HFF-Myc (cell line): ENCODE measurements around the gene ADRB2.

ENCODE experiments used
- DNase-seq: peaks from one replicate; pipeline ENCODE4 v3.0.0-alpha.2; 2011; ENCODE audit warnings: low read depth; ENCODE audit errors: extremely low read depth
- H3K4me3 ChIP-seq: replicated peaks from 2 replicates; pipeline ENCODE4 v1.5.1; 2011; ENCODE audit warnings: low read depth, mild to moderate bottlenecking, control low read depth, low read length
- TF ChIP-seq, protein P1 (sequence below): IDR thresholded peaks from 2 replicates; pipeline ENCODE4 v1.5.1; 2012; ENCODE audit warnings: mild to moderate bottlenecking, low read depth, low read length, control low read depth; ENCODE audit errors: missing control alignments

The ADRB2 gene

GRCh38 chr5:148849461-148849860 is 23.1 kb downstream of the ADRB2 start:
- TF ChIP-seq, protein P1, sequence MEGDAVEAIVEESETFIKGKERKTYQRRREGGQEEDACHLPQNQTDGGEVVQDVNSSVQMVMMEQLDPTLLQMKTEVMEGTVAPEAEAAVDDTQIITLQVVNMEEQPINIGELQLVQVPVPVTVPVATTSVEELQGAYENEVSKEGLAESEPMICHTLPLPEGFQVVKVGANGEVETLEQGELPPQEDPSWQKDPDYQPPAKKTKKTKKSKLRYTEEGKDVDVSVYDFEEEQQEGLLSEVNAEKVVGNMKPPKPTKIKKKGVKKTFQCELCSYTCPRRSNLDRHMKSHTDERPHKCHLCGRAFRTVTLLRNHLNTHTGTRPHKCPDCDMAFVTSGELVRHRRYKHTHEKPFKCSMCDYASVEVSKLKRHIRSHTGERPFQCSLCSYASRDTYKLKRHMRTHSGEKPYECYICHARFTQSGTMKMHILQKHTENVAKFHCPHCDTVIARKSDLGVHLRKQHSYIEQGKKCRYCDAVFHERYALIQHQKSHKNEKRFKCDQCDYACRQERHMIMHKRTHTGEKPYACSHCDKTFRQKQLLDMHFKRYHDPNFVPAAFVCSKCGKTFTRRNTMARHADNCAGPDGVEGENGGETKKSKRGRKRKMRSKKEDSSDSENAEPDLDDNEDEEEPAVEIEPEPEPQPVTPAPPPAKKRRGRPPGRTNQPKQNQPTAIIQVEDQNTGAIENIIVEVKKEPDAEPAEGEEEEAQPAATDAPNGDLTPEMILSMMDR: no peak
- no peak for DNase-seq
- no peak overlapping the region for H3K4me3 ChIP-seq

DNA sequence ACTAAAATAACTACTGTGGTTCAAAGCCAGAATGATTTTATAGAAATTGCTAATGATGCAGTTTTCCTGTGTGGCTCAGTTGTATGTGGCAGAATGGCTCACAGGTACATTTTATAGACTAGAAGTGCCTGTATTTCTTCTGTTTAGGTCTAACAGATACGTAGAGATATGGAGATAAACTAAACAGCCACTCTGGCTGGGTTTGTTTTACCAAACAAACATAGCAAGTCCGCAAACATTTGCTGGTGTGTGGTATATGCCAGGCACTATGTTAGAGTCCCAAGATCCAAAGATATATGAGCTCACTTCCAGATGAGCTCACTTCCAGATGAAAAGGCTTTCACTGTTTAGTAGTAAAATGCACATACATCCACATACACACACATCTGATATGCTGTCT is 24.4 kb downstream of the ADRB2 start:
- H3K4me3 ChIP-seq: no peak overlapping the region
- TF ChIP-seq, protein P1: no peak
- DNase-seq: no peak

DNA sequence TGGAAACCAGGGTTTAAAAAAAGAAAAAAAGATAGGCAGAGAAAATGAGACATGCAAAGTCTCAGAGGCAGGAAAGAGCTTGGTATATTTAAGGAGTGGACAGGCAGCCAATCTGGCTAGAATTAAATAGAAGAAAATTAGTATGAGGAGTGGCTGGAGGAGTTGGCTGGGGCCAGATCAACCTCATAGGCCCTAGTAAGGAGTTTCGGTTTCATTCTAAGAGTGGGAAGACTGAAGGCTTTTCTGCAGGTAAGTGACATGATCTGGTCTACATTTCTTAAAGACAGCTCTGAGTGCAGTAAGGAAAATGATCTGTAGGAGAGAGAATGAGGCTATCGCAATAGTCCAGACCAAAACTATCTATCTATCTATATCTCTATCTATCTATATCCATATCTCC is 27.5 kb downstream of the ADRB2 start:
- no peak overlapping the region for H3K4me3 ChIP-seq
- DNase-seq: no peak
- TF ChIP-seq, protein P1: no peak

DNA sequence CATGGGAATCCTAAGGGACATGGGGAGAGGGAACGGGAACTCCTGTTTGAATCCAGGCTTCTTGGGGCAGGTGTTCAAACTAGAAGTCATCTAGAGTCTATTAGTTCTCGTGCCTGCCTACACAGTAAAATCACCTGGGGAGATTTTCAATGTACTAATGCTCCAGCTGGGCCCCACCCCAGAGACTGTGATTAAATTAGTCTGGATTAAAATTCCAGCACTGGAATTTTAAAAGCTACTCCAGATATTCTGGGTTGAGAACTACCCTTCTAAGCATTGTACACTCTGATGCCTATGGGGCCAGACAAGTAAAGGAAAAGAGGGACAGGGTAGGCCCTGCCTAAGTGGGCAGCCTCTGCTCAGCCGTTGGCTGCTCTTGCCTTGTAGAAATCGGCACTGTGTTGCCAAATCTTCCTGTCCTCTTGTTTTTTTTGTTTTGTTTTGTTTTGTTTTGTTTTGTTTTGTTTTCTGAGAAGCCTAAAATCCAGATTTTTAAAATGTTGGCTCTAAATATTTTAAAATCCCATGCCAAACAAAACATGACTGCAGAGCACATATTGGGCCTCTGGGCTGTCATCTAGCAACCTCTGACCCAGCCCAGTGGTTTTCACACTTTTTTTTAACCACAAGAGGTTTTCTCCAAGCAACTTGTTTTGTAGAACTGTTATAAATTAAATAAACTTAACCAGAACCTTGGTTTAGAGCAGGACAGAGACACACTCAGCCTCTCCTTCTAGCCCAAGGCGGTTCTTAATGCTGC is 29.0 kb downstream of the ADRB2 start:
- no peak for DNase-seq
- H3K4me3 ChIP-seq: no peak overlapping the region
- TF ChIP-seq, protein P1: no peak

- no peak for DNase-seq
- no peak overlapping the region for H3K4me3 ChIP-seq
- TF ChIP-seq, protein P1: no peak
Measured at GRCh38 chr5:148856009-148856367, 29.6 kb downstream of the ADRB2 start.

DNA sequence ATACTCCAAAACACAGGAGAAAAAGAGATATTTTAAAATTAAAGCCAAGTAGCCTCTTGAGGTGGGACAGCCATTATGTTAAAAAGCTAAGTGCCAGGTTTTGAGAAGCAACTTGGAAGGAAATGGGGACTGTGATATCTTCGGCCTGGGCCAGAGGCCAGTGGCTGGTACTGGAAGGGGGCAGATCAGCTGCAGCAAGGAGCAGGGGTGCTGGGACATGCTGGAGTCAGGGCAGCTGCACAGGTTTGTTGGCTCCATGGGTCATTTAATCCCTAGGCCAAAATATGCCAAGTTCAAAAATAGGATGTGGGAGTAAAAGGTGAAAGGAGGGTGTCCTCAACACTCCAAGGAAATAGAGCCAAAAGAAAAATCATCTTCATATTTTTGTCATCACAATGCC is 30.0 kb downstream of the ADRB2 start:
- DNase-seq: no peak
- TF ChIP-seq, protein P1: no peak
- no peak overlapping the region for H3K4me3 ChIP-seq

DNA sequence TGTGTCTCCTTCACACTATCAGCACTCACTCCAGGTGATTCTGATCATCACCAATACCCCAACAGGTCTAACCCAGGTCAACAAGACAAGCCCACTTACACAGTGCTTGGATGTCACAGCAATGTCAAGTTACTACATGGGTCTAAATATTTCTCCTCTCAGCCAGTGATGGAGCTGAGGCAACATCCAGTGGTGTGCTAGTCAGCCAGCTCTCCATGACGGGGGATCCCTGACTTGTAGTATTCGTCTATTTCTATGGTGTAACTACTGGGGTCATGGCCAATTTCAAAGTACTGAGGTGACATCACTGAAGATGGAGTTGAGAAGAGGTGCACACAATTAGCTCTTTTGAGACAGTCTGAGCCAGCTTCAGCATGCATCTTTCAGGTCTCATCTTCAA is 31.1 kb downstream of the ADRB2 start:
- TF ChIP-seq, protein P1: no peak
- H3K4me3 ChIP-seq: no peak overlapping the region
- no peak for DNase-seq
